ENCODE measurements around the gene DYNLT2B. TPM values are rescaled to one million over a fixed set of nuclear protein-coding genes. Genes with fewer than 3 reads are reported as not detected.
"Not testable (repeated sequence)": the region's sequence is repeated elsewhere in the genome, so short reads cannot be mapped to it uniquely, and the experiment has no call there.

Gene DYNLT2B
- polyA plus RNA-seq, 2 donors: 13.9 to 23.3 TPM

GRCh38 chr3:196314597-196314996 lies 3.4 kb downstream of the DYNLT2B start:
- Histone ChIP-seq H3K27ac (ENCODE audit: low read depth in 2 of 2, low read length in 1 of 2) (no peak overlapping the region), H3K9me3 (ENCODE audit: control insufficient read depth in 2 of 2, insufficient read depth in 1 of 2, low read depth in 1 of 2, low read length in 1 of 2) (no peaks in the 10 kb centered on the region), H3K4me3 (ENCODE audit: low read depth in 1 of 2, low read length in 2 of 2) (no peak overlapping the region), H3K27me3 (ENCODE audit: control insufficient read depth in 1 of 2, insufficient read depth in 2 of 2, low read length in 2 of 2) (no peaks in the 10 kb centered on the region), H3K4me1 (ENCODE audit: control insufficient read depth in 2 of 2, insufficient read depth in 2 of 2, low read length in 1 of 2) (no peaks in the 10 kb centered on the region), H3K36me3 (ENCODE audit: control insufficient read depth in 2 of 2, insufficient read depth in 2 of 2, low read length in 1 of 2) (no peaks in the 10 kb centered on the region)
- WGBS, 2 donors: 92 to 95% methylated on average over 3 of the region's 3 CpGs

- H3K4me3 ChIP-seq (ENCODE audit: low read depth in 1 of 2, low read length in 2 of 2); H3K9me3 ChIP-seq (ENCODE audit: control insufficient read depth in 2 of 2, insufficient read depth in 1 of 2, low read depth in 1 of 2, low read length in 1 of 2); H3K4me1 ChIP-seq (ENCODE audit: control insufficient read depth in 2 of 2, insufficient read depth in 2 of 2, low read length in 1 of 2); H3K27me3 ChIP-seq (ENCODE audit: control insufficient read depth in 1 of 2, insufficient read depth in 2 of 2, low read length in 2 of 2); H3K27ac ChIP-seq (ENCODE audit: low read depth in 2 of 2, low read length in 1 of 2); H3K36me3 ChIP-seq (ENCODE audit: control insufficient read depth in 2 of 2, insufficient read depth in 2 of 2, low read length in 1 of 2): not testable (repeated sequence)
- 87 to 88% methylated on average over 7 of the region's 7 CpGs for WGBS, 2 donors
Observed at GRCh38 chr3:196314086-196314485, 4.0 kb downstream of the DYNLT2B start.

GRCh38 chr3:196302960-196303359 lies 15.1 kb downstream of the DYNLT2B start:
- not testable (repeated sequence) for H3K9me3 ChIP-seq (ENCODE audit: control insufficient read depth in 2 of 2, insufficient read depth in 1 of 2, low read depth in 1 of 2, low read length in 1 of 2); H3K27me3 ChIP-seq (ENCODE audit: control insufficient read depth in 1 of 2, insufficient read depth in 2 of 2, low read length in 2 of 2); H3K36me3 ChIP-seq (ENCODE audit: control insufficient read depth in 2 of 2, insufficient read depth in 2 of 2, low read length in 1 of 2); H3K27ac ChIP-seq (ENCODE audit: low read depth in 2 of 2, low read length in 1 of 2); H3K4me3 ChIP-seq (ENCODE audit: low read depth in 1 of 2, low read length in 2 of 2); H3K4me1 ChIP-seq (ENCODE audit: control insufficient read depth in 2 of 2, insufficient read depth in 2 of 2, low read length in 1 of 2)
- 85% methylated on average over 7 to 8 of the region's 8 CpGs for WGBS, 2 donors

- not testable (repeated sequence) for H3K27me3 ChIP-seq (ENCODE audit: control insufficient read depth in 1 of 2, insufficient read depth in 2 of 2, low read length in 2 of 2); H3K4me3 ChIP-seq (ENCODE audit: low read depth in 1 of 2, low read length in 2 of 2); H3K9me3 ChIP-seq (ENCODE audit: control insufficient read depth in 2 of 2, insufficient read depth in 1 of 2, low read depth in 1 of 2, low read length in 1 of 2); H3K4me1 ChIP-seq (ENCODE audit: control insufficient read depth in 2 of 2, insufficient read depth in 2 of 2, low read length in 1 of 2); H3K36me3 ChIP-seq (ENCODE audit: control insufficient read depth in 2 of 2, insufficient read depth in 2 of 2, low read length in 1 of 2); H3K27ac ChIP-seq (ENCODE audit: low read depth in 2 of 2, low read length in 1 of 2)
- 78 to 81% methylated on average over 7 of the region's 10 CpGs for WGBS, 2 donors
Observed at GRCh38 chr3:196302551-196302950, 15.5 kb downstream of the DYNLT2B start.

- Histone ChIP-seq H3K27me3 (ENCODE audit: control insufficient read depth in 1 of 2, insufficient read depth in 2 of 2, low read length in 2 of 2) (no peaks in the 10 kb centered on the region), H3K4me1 (ENCODE audit: control insufficient read depth in 2 of 2, insufficient read depth in 2 of 2, low read length in 1 of 2) (no peaks in the 10 kb centered on the region), H3K36me3 (ENCODE audit: control insufficient read depth in 2 of 2, insufficient read depth in 2 of 2, low read length in 1 of 2) (no peaks in the 10 kb centered on the region), H3K4me3 (ENCODE audit: low read depth in 1 of 2, low read length in 2 of 2) (no peak overlapping the region), H3K9me3 (ENCODE audit: control insufficient read depth in 2 of 2, insufficient read depth in 1 of 2, low read depth in 1 of 2, low read length in 1 of 2) (no peaks in the 10 kb centered on the region), H3K27ac (ENCODE audit: low read depth in 2 of 2, low read length in 1 of 2) (no peak overlapping the region)
- 92 to 96% methylated on average over 2 of the region's 2 CpGs for WGBS, 2 donors
Observed at GRCh38 chr3:196298521-196298920, 19.5 kb downstream of the DYNLT2B start.

GRCh38 chr3:196292286-196292923 lies 25.6 kb downstream of the DYNLT2B start:
- Histone ChIP-seq H3K27me3 (ENCODE audit: control insufficient read depth in 1 of 2, insufficient read depth in 2 of 2, low read length in 2 of 2) (no peaks in the 10 kb centered on the region), H3K9me3 (ENCODE audit: control insufficient read depth in 2 of 2, insufficient read depth in 1 of 2, low read depth in 1 of 2, low read length in 1 of 2) (no peaks in the 10 kb centered on the region), H3K4me1 (ENCODE audit: control insufficient read depth in 2 of 2, insufficient read depth in 2 of 2, low read length in 1 of 2) (no peaks in the 10 kb centered on the region), H3K27ac (ENCODE audit: low read depth in 2 of 2, low read length in 1 of 2) (no peak overlapping the region), H3K4me3 (ENCODE audit: low read depth in 1 of 2, low read length in 2 of 2) (no peak overlapping the region), H3K36me3 (ENCODE audit: control insufficient read depth in 2 of 2, insufficient read depth in 2 of 2, low read length in 1 of 2) (no peaks in the 10 kb centered on the region)
- 80 to 85% methylated on average over 5 of the region's 5 CpGs for WGBS, 2 donors

- WGBS, 2 donors: 1% methylated on average over 17 of the region's 17 CpGs
Observed at GRCh38 chr3:196288141-196288460, 29.9 kb downstream of the DYNLT2B start.

GRCh38 chr3:196287440-196288140 lies 30.4 kb downstream of the DYNLT2B start, which contains the start of gene PCYT1A:
Gene PCYT1A, minus strand, starts transcription at chr3:196287726. Its CDS starts 17,195 bp downstream, at chr3:196270531.
- Histone ChIP-seq H3K4me3 (ENCODE audit: low read depth in 1 of 2, low read length in 2 of 2) (peak within 1 kb of the TSS; percentile 86 to 99), H3K27me3 (ENCODE audit: control insufficient read depth in 1 of 2, insufficient read depth in 2 of 2, low read length in 2 of 2) (no peaks in the 10 kb centered on the region), H3K4me1 (ENCODE audit: control insufficient read depth in 2 of 2, insufficient read depth in 2 of 2, low read length in 1 of 2) (peaks cover 0 to 3% of the 10 kb centered on the region in 2 donors), H3K27ac (ENCODE audit: low read depth in 2 of 2, low read length in 1 of 2) (peak within 1 kb of the TSS; percentile 86 to 99), H3K36me3 (ENCODE audit: control insufficient read depth in 2 of 2, insufficient read depth in 2 of 2, low read length in 1 of 2) (no peaks in the 10 kb centered on the region), H3K9me3 (ENCODE audit: control insufficient read depth in 2 of 2, insufficient read depth in 1 of 2, low read depth in 1 of 2, low read length in 1 of 2) (no peaks in the 10 kb centered on the region)
- whole genome bisulfite sequencing, 2 donors: 1% methylated on average over 55 of the region's 55 CpGs

More at GRCh38 chr3:196288141-196288460, 29.9 kb downstream of the DYNLT2B start:
- Histone ChIP-seq H3K9me3 (ENCODE audit: control insufficient read depth in 2 of 2, insufficient read depth in 1 of 2, low read depth in 1 of 2, low read length in 1 of 2) (no peaks in the 10 kb centered on the region), H3K27me3 (ENCODE audit: control insufficient read depth in 1 of 2, insufficient read depth in 2 of 2, low read length in 2 of 2) (no peaks in the 10 kb centered on the region), H3K27ac (ENCODE audit: low read depth in 2 of 2, low read length in 1 of 2) (peak overlapping the region; percentile 86 to 99), H3K36me3 (ENCODE audit: control insufficient read depth in 2 of 2, insufficient read depth in 2 of 2, low read length in 1 of 2) (no peaks in the 10 kb centered on the region), H3K4me1 (ENCODE audit: control insufficient read depth in 2 of 2, insufficient read depth in 2 of 2, low read length in 1 of 2) (peaks cover 0 to 3% of the 10 kb centered on the region in 2 donors), H3K4me3 (ENCODE audit: low read depth in 1 of 2, low read length in 2 of 2) (peak overlapping the region; percentile 86 to 99)

GRCh38 chr3:196287090-196287439 lies 31.0 kb downstream of the DYNLT2B start:
- 1% methylated on average over 22 of the region's 22 CpGs for WGBS, 2 donors
- Histone ChIP-seq H3K4me1 (ENCODE audit: control insufficient read depth in 2 of 2, insufficient read depth in 2 of 2, low read length in 1 of 2) (peaks cover 0 to 3% of the 10 kb centered on the region in 2 donors), H3K27me3 (ENCODE audit: control insufficient read depth in 1 of 2, insufficient read depth in 2 of 2, low read length in 2 of 2) (no peaks in the 10 kb centered on the region)

GRCh38 chr3:196284396-196284795 lies 33.6 kb downstream of the DYNLT2B start:
- H3K4me1 ChIP-seq (ENCODE audit: control insufficient read depth in 2 of 2, insufficient read depth in 2 of 2, low read length in 1 of 2): peaks cover 0 to 5% of the 10 kb centered on the region in 2 donors
- no peak overlapping the region for H3K27ac ChIP-seq (ENCODE audit: low read depth in 2 of 2, low read length in 1 of 2)
- WGBS, 2 donors: 47 to 72% methylated on average over 3 of the region's 3 CpGs
- no peaks in the 10 kb centered on the region for H3K27me3 ChIP-seq (ENCODE audit: control insufficient read depth in 1 of 2, insufficient read depth in 2 of 2, low read length in 2 of 2)
- H3K4me3 ChIP-seq (ENCODE audit: low read depth in 1 of 2, low read length in 2 of 2): no peak overlapping the region
- no peaks in the 10 kb centered on the region for H3K36me3 ChIP-seq (ENCODE audit: control insufficient read depth in 2 of 2, insufficient read depth in 2 of 2, low read length in 1 of 2)
- no peaks in the 10 kb centered on the region for H3K9me3 ChIP-seq (ENCODE audit: control insufficient read depth in 2 of 2, insufficient read depth in 1 of 2, low read depth in 1 of 2, low read length in 1 of 2)

More at GRCh38 chr3:196287090-196287439, 31.0 kb downstream of the DYNLT2B start:
- H3K4me3 ChIP-seq (ENCODE audit: low read depth in 1 of 2, low read length in 2 of 2): peak overlapping the region; percentile 86 to 99
- no peaks in the 10 kb centered on the region for H3K36me3 ChIP-seq (ENCODE audit: control insufficient read depth in 2 of 2, insufficient read depth in 2 of 2, low read length in 1 of 2)
- H3K27ac ChIP-seq (ENCODE audit: low read depth in 2 of 2, low read length in 1 of 2): peak overlapping the region; percentile 86 to 99
- no peaks in the 10 kb centered on the region for H3K9me3 ChIP-seq (ENCODE audit: control insufficient read depth in 2 of 2, insufficient read depth in 1 of 2, low read depth in 1 of 2, low read length in 1 of 2)
